Common myeloid progenitor, CD34-positive (primary cell): Measurements from ENCODE around the gene ABTB2.

Experiments used
- CTCF ChIA-PET: fragments of 350-600 bp; sonication (Branson Sonifier 250); formaldehyde crosslinking; loops from one replicate; lab custom pipeline; 2021; ENCODE audit warnings: antibody characterized with exemption; lab: Charles Lee
- POLR2A ChIA-PET: fragments of 350-600 bp; sonication (Branson Sonifier 250); formaldehyde crosslinking; loops from one replicate; lab custom pipeline; 2021; ENCODE audit warnings: antibody characterized with exemption; lab: Charles Lee
- DNase-seq, 3 donors: peaks; one replicate each; pipeline versions ENCODE4 v3.0.0 to v3.0.0-alpha.2; 2013
- H3K27ac ChIP-seq, 2 experiments: 1 replicate in 1 of 2; 2 replicates in 1 of 2; pipeline ENCODE4 v1.7.0; 2013; ENCODE audit warnings: inconsistent platforms in 2 of 2, low read length in 2 of 2, mild to moderate bottlenecking in 2 of 2, low read depth in 1 of 2, moderate library complexity in 1 of 2; ENCODE audit not compliant: severe bottlenecking in 2 of 2, insufficient read depth in 1 of 2, poor library complexity in 1 of 2
- H3K27me3 ChIP-seq, 5 experiments: replicated peaks in 2 of 5; 1 replicate in 3 of 5; 2 replicates in 2 of 5; pipeline versions ENCODE4 v1.6.1 to v1.7.0; 2013; ENCODE audit warnings: low read length in 4 of 5, mild to moderate bottlenecking in 2 of 5, moderate library complexity in 2 of 5, inconsistent platforms in 1 of 5; ENCODE audit not compliant: insufficient read depth in 5 of 5, control insufficient read depth in 4 of 5
- H3K36me3 ChIP-seq, 4 experiments: 1 replicate in 2 of 4; 2 replicates in 2 of 4; pipeline versions ENCODE4 v1.6.1 to v1.7.0; 2013; ENCODE audit warnings: low read length in 3 of 4, control low read depth in 1 of 4, mild to moderate bottlenecking in 1 of 4; ENCODE audit not compliant: control insufficient read depth in 4 of 4, insufficient read depth in 4 of 4
- H3K4me1 ChIP-seq, 4 experiments: 1 replicate in 3 of 4; 2 replicates in 1 of 4; pipeline versions ENCODE4 v1.6.1 to v1.7.1; 2013; ENCODE audit warnings: low read length in 3 of 4, mild to moderate bottlenecking in 3 of 4, control low read depth in 1 of 4, inconsistent platforms in 1 of 4, moderate library complexity in 1 of 4; ENCODE audit not compliant: control insufficient read depth in 4 of 4, insufficient read depth in 4 of 4; ENCODE audit errors: control extremely low read depth in 1 of 4
- H3K4me3 ChIP-seq, 7 experiments: 1 replicate in 4 of 7; 2 replicates in 3 of 7; pipeline versions ENCODE4 v1.5.1 to v1.7.0; 2013; ENCODE audit warnings: mild to moderate bottlenecking in 7 of 7, low read length in 6 of 7, moderate library complexity in 6 of 7, inconsistent platforms in 2 of 7, low read depth in 2 of 7, control low read depth in 1 of 7; ENCODE audit not compliant: insufficient read depth in 4 of 7, control insufficient read depth in 1 of 7; ENCODE audit errors: extremely low read depth in 1 of 7
- H3K9me3 ChIP-seq, 5 experiments: 1 replicate in 4 of 5; 2 replicates in 1 of 5; pipeline versions ENCODE4 v1.6.1 to v1.7.1; 2013; ENCODE audit warnings: low read length in 4 of 5, mild to moderate bottlenecking in 2 of 5, inconsistent platforms in 1 of 5, low read depth in 1 of 5, moderate library complexity in 1 of 5; ENCODE audit not compliant: control insufficient read depth in 4 of 5, insufficient read depth in 2 of 5; ENCODE audit errors: control extremely low read depth in 1 of 5
- WGBS: methylation state at CpG from one replicate; pipeline ENCODE4 v1.1.5; 2013; ENCODE audit not compliant: insufficient coverage; 5-methylcytosine and 5-hydroxymethylcytosine counted together

The ABTB2 gene

DNA sequence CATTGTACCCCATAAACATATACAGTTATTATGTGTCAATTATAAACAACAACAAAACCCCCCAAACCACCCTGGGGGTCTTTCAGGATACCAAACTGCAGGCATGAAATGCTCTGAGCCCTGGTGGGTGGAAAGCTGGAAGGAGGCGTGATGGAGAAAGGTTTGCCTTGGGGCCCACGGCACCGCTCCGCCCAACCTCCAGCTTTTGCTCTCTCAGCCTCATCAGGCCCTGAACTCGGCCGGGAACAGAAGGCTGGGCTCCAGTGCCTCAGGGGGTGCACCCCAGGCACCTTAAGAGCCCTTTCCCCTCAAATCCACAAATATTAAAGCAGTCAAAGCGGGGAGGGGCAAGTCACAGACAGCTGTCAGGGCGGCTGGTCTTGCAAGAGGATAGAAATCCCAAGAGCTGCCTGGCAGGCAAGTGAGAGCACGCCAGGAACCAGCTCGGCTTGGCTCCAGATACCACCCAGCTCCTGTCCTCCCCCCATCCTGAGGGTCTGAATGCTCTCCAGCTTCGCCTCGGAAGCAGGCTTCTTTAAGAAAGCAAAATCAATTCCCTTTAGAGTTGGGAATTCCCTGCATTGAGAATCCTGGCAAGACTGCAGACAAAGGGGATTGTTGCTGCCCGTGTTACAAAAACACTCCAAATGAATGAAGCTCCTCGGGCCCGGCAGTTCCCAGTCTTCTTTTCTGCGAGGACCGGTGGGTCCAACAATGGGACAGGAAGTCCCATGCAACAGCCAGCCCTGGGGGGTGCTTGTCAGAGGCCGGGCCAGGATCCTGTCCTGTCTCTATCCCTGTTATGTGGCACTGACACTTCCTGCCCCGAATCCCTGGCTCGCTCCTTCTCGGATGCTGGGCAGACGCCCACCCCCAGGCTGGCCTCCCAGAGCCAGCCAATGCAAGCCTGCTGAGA lies 171.6 kb downstream of the ABTB2 start:
- Histone ChIP-seq H3K4me1 (peaks cover 0 to 6% (median 0%) of the 10 kb centered on the region in 4 experiments), H3K9me3 (no peaks in the 10 kb centered on the region), H3K36me3 (no peaks in the 10 kb centered on the region), H3K4me3 (no peak overlapping the region), H3K27ac (no peak overlapping the region), H3K27me3 (no peaks in the 10 kb centered on the region)
- WGBS: 94% methylated on average over 19 of the region's 22 CpGs
- ChIA-PET CTCF (interaction anchor here (1.8 to 5.0 kb wide), 2 partner anchors 9 to 12 kb away, joined by 12 to 30 read pairs; no protein-coding TSS in a partner anchor), POLR2A (no interaction called here)
- no peak for DNase-seq

DNA sequence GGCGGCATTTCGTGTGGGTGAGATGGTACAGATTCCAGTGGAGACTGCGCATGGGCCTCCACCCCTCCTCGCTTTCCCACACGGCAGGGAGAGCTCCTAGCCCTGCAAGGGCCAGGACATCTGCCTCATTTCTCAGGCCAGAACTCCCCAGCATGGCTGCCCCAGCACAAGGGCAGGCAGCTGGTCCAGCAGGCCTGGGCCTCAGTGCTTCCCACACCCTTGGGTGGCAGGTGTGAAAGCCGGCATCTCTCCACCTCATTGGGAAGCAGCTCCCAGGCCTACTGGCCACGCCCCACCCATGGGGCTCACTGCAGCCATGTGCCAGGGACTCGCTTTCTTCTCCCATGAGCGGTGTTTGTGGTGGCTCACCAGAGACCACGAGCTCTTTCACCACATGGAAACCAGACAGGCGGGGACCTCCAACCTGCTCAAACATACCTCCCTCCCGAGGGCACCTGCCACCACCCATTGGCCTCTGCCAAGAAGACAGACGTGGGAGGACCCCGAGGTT lies 173.2 kb downstream of the ABTB2 start:
- POLR2A ChIA-PET: no interaction called here
- CTCF ChIA-PET: interaction anchor here (0.8 to 5.0 kb wide), 3 partner anchors 10 to 174 kb away, joined by 3 to 30 read pairs (median 3); partner anchors contain the start of gene ABTB2
- Histone ChIP-seq H3K9me3 (no peaks in the 10 kb centered on the region), H3K27ac (no peak overlapping the region), H3K36me3 (no peaks in the 10 kb centered on the region), H3K4me3 (no peak overlapping the region), H3K27me3 (no peaks in the 10 kb centered on the region), H3K4me1 (peaks cover 0 to 9% (median 0%) of the 10 kb centered on the region in 4 experiments)
- no peak for DNase-seq
- 87% methylated on average over 7 of the region's 14 CpGs for WGBS

DNA sequence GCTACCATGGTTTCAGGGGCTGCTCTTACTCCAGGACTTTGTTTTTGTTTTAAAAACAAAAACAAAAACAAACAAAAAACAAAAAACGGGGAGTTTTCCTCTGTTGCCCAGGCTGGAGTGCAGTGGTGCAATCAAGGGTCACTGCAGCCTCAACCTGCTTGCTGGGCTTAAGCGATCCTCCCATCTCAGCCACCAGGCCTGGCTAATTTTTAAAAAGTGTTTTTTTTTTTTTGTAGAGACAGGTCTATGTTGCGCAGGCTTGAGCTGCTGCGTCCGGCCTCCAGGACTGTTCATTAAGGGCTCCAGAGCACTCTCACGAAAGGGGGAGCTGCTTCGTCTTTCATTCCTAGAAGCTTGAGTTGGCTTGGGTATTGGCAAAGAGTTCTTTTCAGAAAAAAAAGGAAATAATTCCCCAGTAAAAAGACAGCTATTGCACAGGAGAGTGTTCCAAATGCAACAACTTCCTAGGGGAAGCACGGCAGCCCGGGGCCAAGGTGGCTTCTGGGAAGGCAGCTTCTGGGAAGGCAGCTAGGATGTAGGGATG lies 173.9 kb downstream of the ABTB2 start:
- no peak overlapping the region for H3K4me3 ChIP-seq
- H3K9me3 ChIP-seq: no peaks in the 10 kb centered on the region
- ChIA-PET CTCF (interaction anchor here (1.2 to 5.0 kb wide), 2 partner anchors 9 to 174 kb away, joined by 3 to 30 read pairs; partner anchors contain the start of gene ABTB2), POLR2A (no interaction called here)
- no peak overlapping the region for H3K27ac ChIP-seq
- no peaks in the 10 kb centered on the region for H3K36me3 ChIP-seq
- no peak for DNase-seq
- H3K27me3 ChIP-seq: no peaks in the 10 kb centered on the region
- H3K4me1 ChIP-seq: peaks cover 0 to 9% (median 0%) of the 10 kb centered on the region in 4 experiments
- WGBS: 98% methylated on average over 8 of the region's 9 CpGs

DNA sequence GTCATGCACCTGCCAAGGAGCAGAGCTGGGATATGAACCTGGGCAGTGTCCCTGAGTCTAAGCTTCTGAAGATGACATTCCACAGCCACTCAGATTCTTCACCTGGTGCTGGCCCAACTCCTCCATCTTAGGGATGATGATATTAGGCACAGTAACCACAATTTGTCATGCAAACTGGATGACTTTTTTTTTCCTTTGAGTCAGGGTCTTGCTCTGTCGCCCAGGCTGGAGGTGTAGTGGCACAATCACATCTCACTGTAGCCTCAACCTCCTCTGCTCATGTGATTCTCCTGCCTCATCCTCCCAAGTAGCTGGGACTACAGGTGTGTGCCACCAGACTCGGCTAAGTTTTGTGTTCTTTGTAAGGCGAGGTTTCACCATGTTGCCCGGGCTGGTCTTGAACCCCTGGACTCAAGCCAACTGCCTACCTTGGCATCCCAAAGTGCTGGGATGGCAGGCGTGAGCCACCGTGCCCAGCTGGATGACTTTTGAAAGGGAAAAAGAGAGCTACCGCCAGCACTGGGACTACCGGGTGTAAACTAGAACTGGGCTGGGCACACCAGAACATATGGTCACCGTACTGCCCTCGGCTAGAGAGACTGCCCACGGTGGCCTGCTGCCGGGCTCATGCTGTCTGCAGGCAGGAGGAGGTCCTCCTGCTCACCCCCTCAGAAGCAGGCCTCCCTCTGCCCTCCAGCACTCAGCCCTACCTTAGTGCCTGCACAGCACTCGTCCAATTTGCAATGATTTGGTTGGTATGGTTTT lies 174.7 kb downstream of the ABTB2 start:
- ChIA-PET POLR2A (no interaction called here), CTCF (interaction anchor here (1.2 to 5.0 kb wide), 2 partner anchors 8 to 175 kb away, joined by 3 to 30 read pairs; partner anchors contain the start of gene ABTB2)
- H3K27ac ChIP-seq: no peak overlapping the region
- peaks cover 0 to 9% (median 0%) of the 10 kb centered on the region in 4 experiments for H3K4me1 ChIP-seq
- H3K9me3 ChIP-seq: no peaks in the 10 kb centered on the region
- WGBS: 91% methylated on average over 12 of the region's 13 CpGs
- no peaks in the 10 kb centered on the region for H3K27me3 ChIP-seq
- DNase-seq: no peak
- no peak overlapping the region for H3K4me3 ChIP-seq
- H3K36me3 ChIP-seq: no peaks in the 10 kb centered on the region

DNA sequence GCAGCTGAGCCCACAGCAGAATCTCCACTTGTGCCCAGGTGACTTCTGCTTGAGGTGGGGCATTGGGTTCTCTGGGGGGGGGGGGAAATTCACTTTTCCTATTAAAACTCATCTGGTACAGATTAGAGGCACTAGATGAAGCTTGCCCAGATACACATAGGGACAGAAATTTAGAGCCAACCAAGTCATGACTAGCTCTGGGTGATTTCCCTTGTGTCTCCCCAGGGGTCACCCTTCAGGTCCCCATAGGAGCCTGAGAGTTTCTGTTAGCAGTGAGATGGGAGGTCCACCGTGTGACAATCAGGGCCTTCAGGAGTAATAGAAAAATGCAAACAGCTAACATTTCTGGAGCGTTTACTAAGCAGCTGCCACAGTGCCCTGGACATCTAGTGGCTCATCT lies 175.4 kb downstream of the ABTB2 start:
- Histone ChIP-seq H3K27ac (no peak overlapping the region), H3K27me3 (no peaks in the 10 kb centered on the region), H3K9me3 (no peaks in the 10 kb centered on the region), H3K4me3 (no peak overlapping the region), H3K36me3 (no peaks in the 10 kb centered on the region), H3K4me1 (peaks cover 0 to 9% (median 0%) of the 10 kb centered on the region in 4 experiments)
- POLR2A ChIA-PET: no interaction called here
- CTCF ChIA-PET: no interaction called here
- no peak for DNase-seq
- WGBS: 83% methylated on average over 2 of the region's 2 CpGs

DNA sequence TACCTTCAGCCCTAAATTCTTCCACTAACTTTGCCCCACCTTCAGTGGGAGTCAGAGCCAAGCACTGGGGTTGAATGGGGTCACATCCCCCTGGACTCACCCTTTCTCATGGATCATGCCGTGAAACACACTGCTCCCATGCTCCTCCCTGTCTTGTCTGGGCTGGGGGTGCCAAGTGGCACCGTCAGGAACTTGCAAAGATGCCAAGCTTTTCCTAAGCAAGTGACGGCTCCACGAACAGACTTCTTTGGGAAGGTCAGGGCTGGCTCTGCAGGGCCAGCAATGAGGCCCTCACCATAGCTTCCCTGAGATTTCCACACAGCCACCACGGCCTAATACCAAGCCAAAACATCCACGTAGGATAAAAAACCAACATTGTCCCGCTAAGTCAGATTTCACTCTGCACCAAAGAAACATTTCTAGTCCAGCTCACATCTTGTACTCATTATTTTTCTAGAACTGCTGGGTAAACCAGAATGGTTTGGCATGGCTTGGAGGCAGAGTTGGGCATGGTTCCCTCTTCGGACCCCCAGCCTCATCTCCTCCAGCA lies 175.9 kb downstream of the ABTB2 start:
- no peak for DNase-seq
- H3K27ac ChIP-seq: no peak overlapping the region
- peaks cover 0 to 9% (median 0%) of the 10 kb centered on the region in 4 experiments for H3K4me1 ChIP-seq
- no peaks in the 10 kb centered on the region for H3K36me3 ChIP-seq
- ChIA-PET CTCF (interaction anchor here (1.1 kb wide), 1 partner anchor 286 kb away, joined by 6 read pairs; no protein-coding TSS in a partner anchor), POLR2A (no interaction called here)
- WGBS: 87% methylated on average over 6 of the region's 8 CpGs
- no peak overlapping the region for H3K4me3 ChIP-seq
- H3K27me3 ChIP-seq: no peaks in the 10 kb centered on the region
- H3K9me3 ChIP-seq: no peaks in the 10 kb centered on the region
